NT2/D1 (cell line): Measurements from ENCODE around the gene CAMK2D.

ENCODE experiments used
- YY1 ChIP-seq: IDR thresholded peaks from 2 replicates; pipeline ENCODE4 v1.6.1; 2011; ENCODE audit not compliant: insufficient read length, insufficient read depth
- ZNF274 ChIP-seq: IDR thresholded peaks from 2 replicates; pipeline ENCODE4 v1.6.1; 2011; ENCODE audit warnings: mild to moderate bottlenecking, low read depth, low read length

GRCh38 chr4:113673450-113673849, 88.1 kb downstream of the CAMK2D start:
- TF ChIP-seq ZNF274 (no peak), YY1 (no peak)
